ENCODE data around the gene GCSAML. TPM values are rescaled to one million over a fixed set of nuclear protein-coding genes. Genes with fewer than 3 reads are reported as not detected.

GCSAML gene
- total RNA-seq, 1 donor = not detected

DNA sequence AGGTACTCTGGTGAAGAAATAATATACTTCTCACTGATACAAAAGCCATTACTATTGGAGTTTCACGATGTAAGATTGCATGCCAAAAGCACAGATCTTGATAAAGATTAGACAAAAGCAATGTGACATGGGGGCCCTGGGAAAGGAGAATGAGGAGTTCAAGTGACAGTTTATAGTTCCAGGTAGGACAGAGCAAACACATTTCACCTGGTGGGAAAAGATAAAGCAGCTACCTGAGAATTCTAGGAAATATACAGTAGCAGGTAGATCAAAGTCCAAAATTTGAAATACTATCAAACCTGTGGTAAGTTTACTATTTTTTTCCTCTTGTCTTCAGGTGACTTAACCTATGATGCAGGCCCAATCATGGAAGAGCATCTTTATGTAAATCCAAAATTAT lies 64.5 kb downstream of the GCSAML start:
- TF ChIP-seq, protein P1, sequence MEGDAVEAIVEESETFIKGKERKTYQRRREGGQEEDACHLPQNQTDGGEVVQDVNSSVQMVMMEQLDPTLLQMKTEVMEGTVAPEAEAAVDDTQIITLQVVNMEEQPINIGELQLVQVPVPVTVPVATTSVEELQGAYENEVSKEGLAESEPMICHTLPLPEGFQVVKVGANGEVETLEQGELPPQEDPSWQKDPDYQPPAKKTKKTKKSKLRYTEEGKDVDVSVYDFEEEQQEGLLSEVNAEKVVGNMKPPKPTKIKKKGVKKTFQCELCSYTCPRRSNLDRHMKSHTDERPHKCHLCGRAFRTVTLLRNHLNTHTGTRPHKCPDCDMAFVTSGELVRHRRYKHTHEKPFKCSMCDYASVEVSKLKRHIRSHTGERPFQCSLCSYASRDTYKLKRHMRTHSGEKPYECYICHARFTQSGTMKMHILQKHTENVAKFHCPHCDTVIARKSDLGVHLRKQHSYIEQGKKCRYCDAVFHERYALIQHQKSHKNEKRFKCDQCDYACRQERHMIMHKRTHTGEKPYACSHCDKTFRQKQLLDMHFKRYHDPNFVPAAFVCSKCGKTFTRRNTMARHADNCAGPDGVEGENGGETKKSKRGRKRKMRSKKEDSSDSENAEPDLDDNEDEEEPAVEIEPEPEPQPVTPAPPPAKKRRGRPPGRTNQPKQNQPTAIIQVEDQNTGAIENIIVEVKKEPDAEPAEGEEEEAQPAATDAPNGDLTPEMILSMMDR (IDR thresholded peaks at IDR 0.05; ENCODE audit: insufficient read depth, low read length) = no peak
- H3K4me3 ChIP-seq (ENCODE audit: low read depth, low read length) = no peak overlapping the region
- DNase-seq (ENCODE audit: low read depth) = no peak

- DNase-seq (ENCODE audit: low read depth) = no peak
- H3K4me3 ChIP-seq (ENCODE audit: low read depth, low read length) = no peak overlapping the region
- TF ChIP-seq, protein P1 (IDR thresholded peaks at IDR 0.05; ENCODE audit: insufficient read depth, low read length) = no peak
Measured at GRCh38 chr1:247614625-247615024, 65.7 kb downstream of the GCSAML start.

Small RNAs within 50 kb of the gene (small RNA-seq; reads per million reads assigned to genes)
- gene RF00026 = not detected

Other genes with a start within 250 kb of the GCSAML start
- 21.3 and 60.7 TPM in 2 replicates for gene ZNF496, start 217.3 kb upstream of the GCSAML start, total RNA-seq (ENCODE audit: low replicate concordance)
- under 0.01 TPM in 1 of 2 replicates, not detected in the other for gene NLRP3, start 133.0 kb upstream of the GCSAML start, total RNA-seq (ENCODE audit: low replicate concordance)
- gene OR2B11, start 91.0 kb upstream of the GCSAML start, total RNA-seq (ENCODE audit: low replicate concordance) = not detected in 2 replicates
- not detected in 2 replicates for gene OR2C3, start 12.7 kb upstream of the GCSAML start, total RNA-seq (ENCODE audit: low replicate concordance)
- gene OR2G2, start 39.2 kb downstream of the GCSAML start, total RNA-seq (ENCODE audit: low replicate concordance) = not detected in 2 replicates
- gene OR2G3, start 56.5 kb downstream of the GCSAML start, total RNA-seq (ENCODE audit: low replicate concordance) = not detected in 2 replicates
- gene OR13G1, start 130.6 kb downstream of the GCSAML start, total RNA-seq (ENCODE audit: low replicate concordance) = not detected in 2 replicates
- gene OR6F1, start 167.5 kb downstream of the GCSAML start, total RNA-seq (ENCODE audit: low replicate concordance) = not detected in 2 replicates
- gene OR14K1, start 189.5 kb downstream of the GCSAML start, total RNA-seq (ENCODE audit: low replicate concordance) = not detected in 2 replicates
- not detected in 2 replicates for gene OR14A2, start 199.0 kb downstream of the GCSAML start, total RNA-seq (ENCODE audit: low replicate concordance)
- gene OR1C1, start 211.4 kb downstream of the GCSAML start, total RNA-seq (ENCODE audit: low replicate concordance) = not detected in 2 replicates